Thyroid gland (tissue), 4 donors: ENCODE data around the gene KAZN. TPM values are rescaled to one million over a fixed set of nuclear protein-coding genes. Genes with fewer than 3 reads are reported as not detected.
A peak's percentile ranks its signal among the peaks of the same experiment; 100 is the strongest.

Experiments
- DNase-seq, 2 donors: peaks; one replicate each; pipeline ENCODE4 v3.0.0-alpha.2; 2019
- H3K27ac ChIP-seq, 3 donors: fragments of 200-600 bp; sonication (generic); 1 replicate in 2 of 3; 2 replicates in 1 of 3; pipeline ENCODE4 v1.5.1; 2016 to 2019; ENCODE audit warnings: mild to moderate bottlenecking in 1 of 3, moderate library complexity in 1 of 3
- H3K27me3 ChIP-seq: fragments of 200-600 bp; sonication (generic); one replicate; pipeline ENCODE4 v1.5.1; 2019
- H3K36me3 ChIP-seq, 2 donors: fragments of 200-600 bp; sonication (generic); one replicate each; pipeline ENCODE4 v1.5.1; 2016 to 2019
- H3K4me1 ChIP-seq, 2 donors: fragments of 200-600 bp; sonication (generic); one replicate each; pipeline ENCODE4 v1.5.1; 2017 to 2019
- H3K4me3 ChIP-seq, 3 donors: fragments of 200-600 bp; sonication (generic); replicated peaks in 1 of 3; 1 replicate in 2 of 3; 2 replicates in 1 of 3; pipeline ENCODE4 v1.5.1; 2016; ENCODE audit warnings: mild to moderate bottlenecking in 1 of 3
- H3K9me3 ChIP-seq: fragments of 200-600 bp; sonication (generic); one replicate; pipeline ENCODE4 v1.5.1; 2017
- CTCF ChIP-seq, 6 experiments: fragments of 200-600 bp in 3 of 6; fragments of 450-650 bp in 3 of 6; sonication (generic) in 3 of 6; IDR thresholded peaks; one replicate each; pipeline ENCODE4 v1.5.1; 2016 to 2019; ENCODE audit warnings: antibody characterized with exemption in 6 of 6, mild to moderate bottlenecking in 2 of 6, inconsistent platforms in 1 of 6, moderate library complexity in 1 of 6
- POLR2A ChIP-seq, 2 donors: fragments of 450-650 bp; IDR thresholded peaks; one replicate each; pipeline ENCODE4 v1.6.1; 2017; ENCODE audit warnings: antibody characterized with exemption in 2 of 2, mild to moderate bottlenecking in 2 of 2, moderate library complexity in 1 of 2
- WGBS, 2 donors: methylation state at CpG; one replicate each; pipeline ENCODE4 v1.1.5; 2017; 5-methylcytosine and 5-hydroxymethylcytosine counted together
- intact Hi-C: fragments of 100-400 bp; cut with DNase I; formaldehyde crosslinking; loops from one replicate; pipeline ENCODE4 v1.15.1; 2023
- total RNA-seq, 4 donors: library from RNA; depleted of rRNA; stranded (reverse); fragments of >200 nt; gene quantifications; one replicate each; pipeline ENCODE4 v1.2.3, GENCODE V29; 2016

The KAZN gene
- total RNA-seq, 4 donors from 2014 or later: 14.8 to 28.6 (median 18.2) TPM

- intact Hi-C loops: no loop called here
- DNase-seq: no peak
- H3K4me1 ChIP-seq: no peaks in the 10 kb centered on the region
- no peaks in the 10 kb centered on the region for H3K27me3 ChIP-seq
- TF ChIP-seq CTCF (IDR thresholded peaks at IDR 0.05): no peak
- TF ChIP-seq POLR2A (IDR thresholded peaks at IDR 0.05): no peak
- no peaks in the 10 kb centered on the region for H3K36me3 ChIP-seq
- no peak overlapping the region for H3K27ac ChIP-seq
- 93 to 96% methylated on average over 7 of the region's 7 CpGs for WGBS, 2 donors
- no peaks in the 10 kb centered on the region for H3K9me3 ChIP-seq
- no peak overlapping the region for H3K4me3 ChIP-seq
Observed at GRCh38 chr1:15096293-15096692, 497.8 kb downstream of the KAZN start.

- intact Hi-C loops: no loop called here
- H3K27me3 ChIP-seq: no peaks in the 10 kb centered on the region
- H3K36me3 ChIP-seq: no peaks in the 10 kb centered on the region
- TF ChIP-seq POLR2A (IDR thresholded peaks at IDR 0.05) (no peak), CTCF (IDR thresholded peaks at IDR 0.05) (no peak)
- no peaks in the 10 kb centered on the region for H3K9me3 ChIP-seq
- no peaks in the 10 kb centered on the region for H3K4me1 ChIP-seq
- DNase-seq: no peak
- WGBS, 2 donors: 92 to 93% methylated on average over 13 to 15 of the region's 15 CpGs
- H3K4me3 ChIP-seq: no peak overlapping the region
- no peak overlapping the region for H3K27ac ChIP-seq
Observed at GRCh38 chr1:15098176-15099125, 500.0 kb downstream of the KAZN start.

GRCh38 chr1:15099441-15100120 is 501.1 kb downstream of the KAZN start:
- no peak for DNase-seq
- WGBS, 2 donors: 52 to 57% methylated on average over 15 of the region's 15 CpGs
- intact Hi-C loops: loop anchor here (5.0 to 10.0 kb wide), 2 partner anchors 987 to 1135 kb away; no protein-coding TSS in a partner anchor

GRCh38 chr1:15100121-15100879 is 501.8 kb downstream of the KAZN start:
- TF ChIP-seq CTCF (IDR thresholded peaks at IDR 0.05) (peak; percentile 79 to 95 (median 88)), POLR2A (IDR thresholded peaks at IDR 0.05) (no peak)
- no peaks in the 10 kb centered on the region for H3K9me3 ChIP-seq
- no peaks in the 10 kb centered on the region for H3K4me1 ChIP-seq
- 12 to 17% methylated on average over 15 to 16 of the region's 16 CpGs for WGBS, 2 donors
- no peaks in the 10 kb centered on the region for H3K27me3 ChIP-seq
- no peaks in the 10 kb centered on the region for H3K36me3 ChIP-seq
- no peak overlapping the region for H3K27ac ChIP-seq
- intact Hi-C loops: loop anchor here (5.0 to 10.0 kb wide), 2 partner anchors 988 to 1135 kb away; no protein-coding TSS in a partner anchor
- DNase-seq: peak; percentile 54 to 58
- H3K4me3 ChIP-seq: no peak overlapping the region

More at GRCh38 chr1:15099441-15100120, 501.1 kb downstream of the KAZN start:
- Histone ChIP-seq H3K27me3 (no peaks in the 10 kb centered on the region), H3K9me3 (no peaks in the 10 kb centered on the region), H3K27ac (no peak overlapping the region), H3K36me3 (no peaks in the 10 kb centered on the region), H3K4me1 (no peaks in the 10 kb centered on the region), H3K4me3 (no peak overlapping the region)
- no peak for TF ChIP-seq POLR2A (IDR thresholded peaks at IDR 0.05)
- no peak for TF ChIP-seq CTCF (IDR thresholded peaks at IDR 0.05)
